Measurements from ENCODE around the gene ADORA2A. TPM values are rescaled to one million over a fixed set of nuclear protein-coding genes. Genes with fewer than 3 reads are reported as not detected.

The ADORA2A gene
- total and polyA plus RNA-seq, 10 of the 15 experiments (the other 5 are each of a cell fraction or from before 2014, with no cell fraction given), result 0.69 to 31.2 (median 18.3) TPM

- ATAC-seq, result no peak
- Histone ChIP-seq H3K36me3 (ENCODE audit: control insufficient read depth in 2 of 2, insufficient read depth in 2 of 2, low read length in 1 of 2) (peaks cover 15 to 18% of the 10 kb centered on the region in 2 experiments), H3K4me3 (no peak overlapping the region), H4K20me1 (ENCODE audit: control insufficient read depth, insufficient read depth) (no peaks in the 10 kb centered on the region; the same call in 1 of the 2 replicates), H3K4me1 (ENCODE audit: control insufficient read depth, insufficient read depth, low read length) (peaks cover 15% of the 10 kb centered on the region), H3K9me3 (replicated peaks; ENCODE audit: control insufficient read depth, insufficient read depth, low read length) (no peaks in the 10 kb centered on the region), H2AFZ (ENCODE audit: control insufficient read depth, low read depth, low read length) (no peak overlapping the region), H3K27ac (ENCODE audit: control insufficient read depth, insufficient read depth) (no peak overlapping the region), H3K79me2 (ENCODE audit: control insufficient read depth, insufficient read depth, low read length) (peaks cover under 1% of the 10 kb centered on the region), H3K9ac (ENCODE audit: control insufficient read depth, insufficient read depth, low read length) (no peak overlapping the region), H3K4me2 (ENCODE audit: control insufficient read depth, insufficient read depth) (no peak overlapping the region), H3K27me3 (replicated peaks in 1 of 2; ENCODE audit: control insufficient read depth in 2 of 2, insufficient read depth in 2 of 2, low read length in 1 of 2) (no peaks in the 10 kb centered on the region)
- ChIA-PET SMC1A (ENCODE audit: uncharacterized antibody, unreplicated experiment) (interaction anchor here (1.1 to 1.3 kb wide), 2 partner anchors 18 to 162 kb away, joined by 3 read pairs; no protein-coding TSS in a partner anchor), CTCF (interaction anchor here (0.6 to 1.1 kb wide), 2 partner anchors 8 to 80 kb away, joined by 3 to 5 read pairs; no protein-coding TSS in a partner anchor), POLR2A (no interaction called here), RAD21 (ENCODE audit: unreplicated experiment) (interaction anchor here (1.5 kb wide), 1 partner anchor 60 kb away, joined by 3 read pairs; no protein-coding TSS in a partner anchor)
- in situ Hi-C loops (cut with MboI), result no loop called here
- no TSS peak for BruUV-seq (replicated peaks)
- no peak for DNase-seq (ENCODE audit: low read depth, low spot score)
- 85% methylated on average over 8 of the region's 8 CpGs for WGBS (ENCODE audit: insufficient coverage, insufficient replicate concordance, low lambda C conversion rate, missing lambda C conversion rate)
- no peak for TF ChIP-seq RELA (IDR thresholded peaks at IDR 0.05; ENCODE audit: borderline replicate concordance, partially characterized antibody)
- no peak for TF ChIP-seq RBBP5 (conservative IDR thresholded peaks at IDR 0.05)
- TF ChIP-seq TARDBP (IDR thresholded peaks at IDR 0.05; ENCODE audit: borderline replicate concordance), result no peak
- TF ChIP-seq, protein P1, sequence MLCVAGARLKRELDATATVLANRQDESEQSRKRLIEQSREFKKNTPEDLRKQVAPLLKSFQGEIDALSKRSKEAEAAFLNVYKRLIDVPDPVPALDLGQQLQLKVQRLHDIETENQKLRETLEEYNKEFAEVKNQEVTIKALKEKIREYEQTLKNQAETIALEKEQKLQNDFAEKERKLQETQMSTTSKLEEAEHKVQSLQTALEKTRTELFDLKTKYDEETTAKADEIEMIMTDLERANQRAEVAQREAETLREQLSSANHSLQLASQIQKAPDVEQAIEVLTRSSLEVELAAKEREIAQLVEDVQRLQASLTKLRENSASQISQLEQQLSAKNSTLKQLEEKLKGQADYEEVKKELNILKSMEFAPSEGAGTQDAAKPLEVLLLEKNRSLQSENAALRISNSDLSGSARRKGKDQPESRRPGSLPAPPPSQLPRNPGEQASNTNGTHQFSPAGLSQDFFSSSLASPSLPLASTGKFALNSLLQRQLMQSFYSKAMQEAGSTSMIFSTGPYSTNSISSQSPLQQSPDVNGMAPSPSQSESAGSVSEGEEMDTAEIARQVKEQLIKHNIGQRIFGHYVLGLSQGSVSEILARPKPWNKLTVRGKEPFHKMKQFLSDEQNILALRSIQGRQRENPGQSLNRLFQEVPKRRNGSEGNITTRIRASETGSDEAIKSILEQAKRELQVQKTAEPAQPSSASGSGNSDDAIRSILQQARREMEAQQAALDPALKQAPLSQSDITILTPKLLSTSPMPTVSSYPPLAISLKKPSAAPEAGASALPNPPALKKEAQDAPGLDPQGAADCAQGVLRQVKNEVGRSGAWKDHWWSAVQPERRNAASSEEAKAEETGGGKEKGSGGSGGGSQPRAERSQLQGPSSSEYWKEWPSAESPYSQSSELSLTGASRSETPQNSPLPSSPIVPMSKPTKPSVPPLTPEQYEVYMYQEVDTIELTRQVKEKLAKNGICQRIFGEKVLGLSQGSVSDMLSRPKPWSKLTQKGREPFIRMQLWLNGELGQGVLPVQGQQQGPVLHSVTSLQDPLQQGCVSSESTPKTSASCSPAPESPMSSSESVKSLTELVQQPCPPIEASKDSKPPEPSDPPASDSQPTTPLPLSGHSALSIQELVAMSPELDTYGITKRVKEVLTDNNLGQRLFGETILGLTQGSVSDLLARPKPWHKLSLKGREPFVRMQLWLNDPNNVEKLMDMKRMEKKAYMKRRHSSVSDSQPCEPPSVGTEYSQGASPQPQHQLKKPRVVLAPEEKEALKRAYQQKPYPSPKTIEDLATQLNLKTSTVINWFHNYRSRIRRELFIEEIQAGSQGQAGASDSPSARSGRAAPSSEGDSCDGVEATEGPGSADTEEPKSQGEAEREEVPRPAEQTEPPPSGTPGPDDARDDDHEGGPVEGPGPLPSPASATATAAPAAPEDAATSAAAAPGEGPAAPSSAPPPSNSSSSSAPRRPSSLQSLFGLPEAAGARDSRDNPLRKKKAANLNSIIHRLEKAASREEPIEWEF (IDR thresholded peaks at IDR 0.05; ENCODE audit: insufficient replicate concordance, low read depth, low read length), result no peak
- TF ChIP-seq, protein P2, sequence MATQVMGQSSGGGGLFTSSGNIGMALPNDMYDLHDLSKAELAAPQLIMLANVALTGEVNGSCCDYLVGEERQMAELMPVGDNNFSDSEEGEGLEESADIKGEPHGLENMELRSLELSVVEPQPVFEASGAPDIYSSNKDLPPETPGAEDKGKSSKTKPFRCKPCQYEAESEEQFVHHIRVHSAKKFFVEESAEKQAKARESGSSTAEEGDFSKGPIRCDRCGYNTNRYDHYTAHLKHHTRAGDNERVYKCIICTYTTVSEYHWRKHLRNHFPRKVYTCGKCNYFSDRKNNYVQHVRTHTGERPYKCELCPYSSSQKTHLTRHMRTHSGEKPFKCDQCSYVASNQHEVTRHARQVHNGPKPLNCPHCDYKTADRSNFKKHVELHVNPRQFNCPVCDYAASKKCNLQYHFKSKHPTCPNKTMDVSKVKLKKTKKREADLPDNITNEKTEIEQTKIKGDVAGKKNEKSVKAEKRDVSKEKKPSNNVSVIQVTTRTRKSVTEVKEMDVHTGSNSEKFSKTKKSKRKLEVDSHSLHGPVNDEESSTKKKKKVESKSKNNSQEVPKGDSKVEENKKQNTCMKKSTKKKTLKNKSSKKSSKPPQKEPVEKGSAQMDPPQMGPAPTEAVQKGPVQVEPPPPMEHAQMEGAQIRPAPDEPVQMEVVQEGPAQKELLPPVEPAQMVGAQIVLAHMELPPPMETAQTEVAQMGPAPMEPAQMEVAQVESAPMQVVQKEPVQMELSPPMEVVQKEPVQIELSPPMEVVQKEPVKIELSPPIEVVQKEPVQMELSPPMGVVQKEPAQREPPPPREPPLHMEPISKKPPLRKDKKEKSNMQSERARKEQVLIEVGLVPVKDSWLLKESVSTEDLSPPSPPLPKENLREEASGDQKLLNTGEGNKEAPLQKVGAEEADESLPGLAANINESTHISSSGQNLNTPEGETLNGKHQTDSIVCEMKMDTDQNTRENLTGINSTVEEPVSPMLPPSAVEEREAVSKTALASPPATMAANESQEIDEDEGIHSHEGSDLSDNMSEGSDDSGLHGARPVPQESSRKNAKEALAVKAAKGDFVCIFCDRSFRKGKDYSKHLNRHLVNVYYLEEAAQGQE (IDR thresholded peaks at IDR 0.05; ENCODE audit: low read depth, low read length), result no peak
- no peak for TF ChIP-seq NFYB (IDR thresholded peaks at IDR 0.05; ENCODE audit: insufficient read depth, low read depth, low read length)
- TF ChIP-seq NR2F1 (conservative IDR thresholded peaks at IDR 0.05), result no peak
- TF ChIP-seq TAF1 (IDR thresholded peaks at IDR 0.05; ENCODE audit: borderline replicate concordance, low read depth, low read length), result no peak
- no peak for TF ChIP-seq NFIC (IDR thresholded peaks at IDR 0.05; ENCODE audit: low read depth, low read length)
- TF ChIP-seq SIX5 (IDR thresholded peaks at IDR 0.05; ENCODE audit: low read depth, low read length, severe bottlenecking), result no peak
- no peak for TF ChIP-seq CBX5 (IDR thresholded peaks at IDR 0.05; ENCODE audit: low read depth)
- TF ChIP-seq ZNF384 (IDR thresholded peaks at IDR 0.05; ENCODE audit: borderline replicate concordance, low read depth, low read length), result no peak
- TF ChIP-seq SMAD5 (IDR thresholded peaks at IDR 0.05; ENCODE audit: low read depth), result no peak
- TF ChIP-seq GATAD2B (conservative IDR thresholded peaks at IDR 0.05; ENCODE audit: low read depth), result no peak
- TF ChIP-seq LARP7 (IDR thresholded peaks at IDR 0.05), result no peak
- intact Hi-C loops (cut with micrococcal nuclease; ENCODE audit: unreplicated experiment), result no loop called here
- no peak for FAIRE-seq
Measured at GRCh38 chr22:24442352-24442744, 14.9 kb downstream of the ADORA2A start.
